ENCODE results near the gene KDM4C.

The KDM4C gene

DNA sequence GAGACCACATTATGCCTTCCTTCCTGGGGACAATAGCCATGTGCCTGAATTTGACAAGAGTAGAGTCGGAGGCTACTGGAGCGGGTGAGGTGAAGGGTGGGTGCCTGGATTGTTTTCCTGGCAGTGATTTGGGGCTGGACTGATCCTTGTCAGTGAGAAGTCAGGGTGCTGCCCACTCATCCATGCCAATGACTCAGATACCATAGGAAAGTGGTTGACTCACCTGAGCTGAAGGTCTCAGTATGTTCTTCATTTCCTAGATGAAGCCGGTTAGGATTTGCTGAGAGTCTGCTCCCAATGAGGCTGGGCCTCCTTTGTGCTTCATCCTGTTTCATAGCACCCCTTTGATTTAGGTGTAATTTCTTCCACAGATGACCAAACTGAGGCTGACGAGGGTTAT lies 366.0 kb downstream of the KDM4C start:
- no peak for TF ChIP-seq CREB1 (IDR thresholded peaks at IDR 0.05; ENCODE audit: low read depth)
- TF ChIP-seq EGR1 (IDR thresholded peaks at IDR 0.05) = no peak
- no peak for TF ChIP-seq ZBTB7A (IDR thresholded peaks at IDR 0.05; ENCODE audit: low read depth)
- TF ChIP-seq TCF12 (IDR thresholded peaks at IDR 0.05; ENCODE audit: low read depth) = no peak
- TF ChIP-seq NFIC (IDR thresholded peaks at IDR 0.05) = 0 out of 2 replicates have a peak, but pooled peaks have one; percentile 6

- TF ChIP-seq TCF12 (IDR thresholded peaks at IDR 0.05; ENCODE audit: low read depth) (no peak), TEAD4 (IDR thresholded peaks at IDR 0.05) (no peak)
Observed at GRCh38 chr9:7125231-7125630, 367.5 kb downstream of the KDM4C start.

DNA sequence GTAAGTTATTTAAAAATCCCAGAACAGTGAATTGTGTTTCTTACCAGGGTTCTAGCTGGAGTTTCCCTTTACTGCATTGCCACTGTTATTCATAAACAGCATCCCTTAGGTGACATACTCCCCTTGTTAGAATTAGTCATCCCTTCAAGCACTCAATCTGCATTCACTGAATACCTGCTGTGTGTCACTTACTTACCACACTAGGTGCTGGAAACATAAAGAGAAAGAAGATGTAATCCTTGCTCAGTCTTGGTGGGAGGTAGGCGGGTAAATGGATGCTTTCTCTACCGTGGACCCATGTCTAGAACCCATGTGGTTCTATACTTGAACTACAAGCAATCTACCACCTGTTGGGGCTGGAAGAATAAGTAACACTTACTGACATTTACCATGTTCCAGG lies 371.6 kb downstream of the KDM4C start:
- no peak for TF ChIP-seq FOXM1 (IDR thresholded peaks at IDR 0.05; ENCODE audit: borderline replicate concordance, low read depth)
- TF ChIP-seq REST (IDR thresholded peaks at IDR 0.05; ENCODE audit: low read depth) = no peak
- no peak for TF ChIP-seq USF1 (IDR thresholded peaks at IDR 0.05)
- no peak for TF ChIP-seq YY1 (IDR thresholded peaks at IDR 0.05; ENCODE audit: low read depth)
- no peak for TF ChIP-seq RAD21 (IDR thresholded peaks at IDR 0.05; ENCODE audit: low read depth)
- TF ChIP-seq EGR1 (IDR thresholded peaks at IDR 0.05) = no peak
- no peak for TF ChIP-seq TAF1 (IDR thresholded peaks at IDR 0.05; ENCODE audit: low read depth)
- no peak for TF ChIP-seq EP300 (IDR thresholded peaks at IDR 0.05; ENCODE audit: borderline replicate concordance)
- TF ChIP-seq CEBPB (IDR thresholded peaks at IDR 0.05) = no peak
- TF ChIP-seq TEAD4 (IDR thresholded peaks at IDR 0.05) = no peak
- TF ChIP-seq ZBTB7A (IDR thresholded peaks at IDR 0.05; ENCODE audit: low read depth) = no peak
- no peak for TF ChIP-seq MAX (IDR thresholded peaks at IDR 0.05)
- TF ChIP-seq TCF12 (IDR thresholded peaks at IDR 0.05; ENCODE audit: low read depth) = no peak
- no peak for TF ChIP-seq NFIC (IDR thresholded peaks at IDR 0.05)
- no peak for TF ChIP-seq CREB1 (IDR thresholded peaks at IDR 0.05; ENCODE audit: low read depth)

DNA sequence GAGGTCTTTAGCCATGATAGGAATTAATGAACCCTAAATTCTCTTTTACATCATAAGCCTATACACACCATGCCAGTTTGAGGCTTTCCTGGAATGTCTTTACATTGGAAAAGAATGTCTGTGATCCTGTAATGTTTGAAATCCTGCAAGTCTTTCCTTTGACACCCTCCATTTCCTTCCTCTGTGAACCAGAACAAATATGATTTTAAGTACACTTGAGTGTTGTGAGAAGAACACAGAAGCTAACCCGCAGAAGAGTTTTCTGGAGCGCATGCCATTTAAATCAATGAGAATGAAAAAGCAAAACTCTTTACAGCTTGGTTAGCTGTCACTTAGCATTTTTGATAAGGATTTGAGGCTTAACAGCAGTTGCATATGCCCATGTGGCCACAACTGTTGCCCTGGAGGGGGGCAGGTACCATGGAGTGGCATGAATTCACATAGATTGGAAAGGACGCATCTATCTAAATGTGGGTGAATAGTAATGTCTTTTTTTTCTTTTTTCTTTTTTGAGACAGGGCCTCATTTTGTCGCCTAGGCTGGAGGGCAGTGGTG lies 372.6 kb downstream of the KDM4C start:
- no peak for TF ChIP-seq USF1 (IDR thresholded peaks at IDR 0.05)
- TF ChIP-seq EGR1 (IDR thresholded peaks at IDR 0.05) = no peak
- TF ChIP-seq MAX (IDR thresholded peaks at IDR 0.05) = no peak
- TF ChIP-seq TEAD4 (IDR thresholded peaks at IDR 0.05) = no peak
- no peak for TF ChIP-seq CREB1 (IDR thresholded peaks at IDR 0.05; ENCODE audit: low read depth)
- no peak for TF ChIP-seq YY1 (IDR thresholded peaks at IDR 0.05; ENCODE audit: low read depth)
- no peak for TF ChIP-seq TAF1 (IDR thresholded peaks at IDR 0.05; ENCODE audit: low read depth)
- no peak for TF ChIP-seq CEBPB (IDR thresholded peaks at IDR 0.05)
- no peak for TF ChIP-seq FOXM1 (IDR thresholded peaks at IDR 0.05; ENCODE audit: borderline replicate concordance, low read depth)
- no peak for TF ChIP-seq RAD21 (IDR thresholded peaks at IDR 0.05; ENCODE audit: low read depth)
- TF ChIP-seq REST (IDR thresholded peaks at IDR 0.05; ENCODE audit: low read depth) = no peak
- no peak for TF ChIP-seq ZBTB7A (IDR thresholded peaks at IDR 0.05; ENCODE audit: low read depth)
- no peak for TF ChIP-seq EP300 (IDR thresholded peaks at IDR 0.05; ENCODE audit: borderline replicate concordance)
- no peak for TF ChIP-seq TCF12 (IDR thresholded peaks at IDR 0.05; ENCODE audit: low read depth)

GRCh38 chr9:7132605-7133004 lies 374.8 kb downstream of the KDM4C start:
- TF ChIP-seq MAX (IDR thresholded peaks at IDR 0.05) = no peak
- TF ChIP-seq NFIC (IDR thresholded peaks at IDR 0.05) = no peak
- no peak for TF ChIP-seq FOXM1 (IDR thresholded peaks at IDR 0.05; ENCODE audit: borderline replicate concordance, low read depth)
- no peak for TF ChIP-seq TAF1 (IDR thresholded peaks at IDR 0.05; ENCODE audit: low read depth)
- TF ChIP-seq CEBPB (IDR thresholded peaks at IDR 0.05) = no peak
- TF ChIP-seq EP300 (IDR thresholded peaks at IDR 0.05; ENCODE audit: borderline replicate concordance) = no peak
- no peak for TF ChIP-seq CREB1 (IDR thresholded peaks at IDR 0.05; ENCODE audit: low read depth)
- TF ChIP-seq ZBTB7A (IDR thresholded peaks at IDR 0.05; ENCODE audit: low read depth) = no peak
- TF ChIP-seq USF1 (IDR thresholded peaks at IDR 0.05) = no peak
- TF ChIP-seq EGR1 (IDR thresholded peaks at IDR 0.05) = no peak
- no peak for TF ChIP-seq TEAD4 (IDR thresholded peaks at IDR 0.05)
- no peak for TF ChIP-seq TCF12 (IDR thresholded peaks at IDR 0.05; ENCODE audit: low read depth)
- no peak for TF ChIP-seq YY1 (IDR thresholded peaks at IDR 0.05; ENCODE audit: low read depth)
- no peak for TF ChIP-seq REST (IDR thresholded peaks at IDR 0.05; ENCODE audit: low read depth)
- no peak for TF ChIP-seq RAD21 (IDR thresholded peaks at IDR 0.05; ENCODE audit: low read depth)
